ENCODE data around the gene CD40LG.

The CD40LG gene

DNA sequence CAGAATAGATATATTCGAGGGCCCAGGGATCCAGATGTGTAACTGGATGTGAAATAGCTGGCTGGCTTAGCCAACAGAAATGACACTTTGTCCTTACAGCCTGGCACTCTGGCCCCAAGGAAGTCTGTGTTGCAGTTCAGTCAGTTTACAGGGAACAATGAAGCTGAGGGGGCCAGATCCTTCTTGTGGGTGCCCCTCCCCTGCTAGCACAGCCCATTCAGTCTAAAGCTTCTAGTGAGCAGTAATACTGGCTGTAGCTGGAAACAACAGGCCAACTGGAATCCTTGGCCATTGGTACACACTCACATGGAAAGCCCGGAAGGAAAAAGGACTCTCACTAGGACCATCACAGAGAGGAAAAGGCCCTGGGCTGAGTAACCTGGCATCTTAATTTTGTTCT, 22.7 kb upstream of the CD40LG start:
- H3K4me1 ChIP-seq (ENCODE audit: insufficient read depth, poor library complexity, severe bottlenecking): no peaks in the 10 kb centered on the region
- H3K27ac ChIP-seq (ENCODE audit: poor library complexity, severe bottlenecking): no peak overlapping the region
- H3K36me3 ChIP-seq (ENCODE audit: low read depth): no peaks in the 10 kb centered on the region
- H3K27me3 ChIP-seq (ENCODE audit: insufficient read depth, poor library complexity, severe bottlenecking): no peaks in the 10 kb centered on the region
- H3K4me3 ChIP-seq (ENCODE audit: severe bottlenecking): no peak overlapping the region
- DNase-seq (ENCODE audit: low spot score): no peak
- TF ChIP-seq, protein P1, sequence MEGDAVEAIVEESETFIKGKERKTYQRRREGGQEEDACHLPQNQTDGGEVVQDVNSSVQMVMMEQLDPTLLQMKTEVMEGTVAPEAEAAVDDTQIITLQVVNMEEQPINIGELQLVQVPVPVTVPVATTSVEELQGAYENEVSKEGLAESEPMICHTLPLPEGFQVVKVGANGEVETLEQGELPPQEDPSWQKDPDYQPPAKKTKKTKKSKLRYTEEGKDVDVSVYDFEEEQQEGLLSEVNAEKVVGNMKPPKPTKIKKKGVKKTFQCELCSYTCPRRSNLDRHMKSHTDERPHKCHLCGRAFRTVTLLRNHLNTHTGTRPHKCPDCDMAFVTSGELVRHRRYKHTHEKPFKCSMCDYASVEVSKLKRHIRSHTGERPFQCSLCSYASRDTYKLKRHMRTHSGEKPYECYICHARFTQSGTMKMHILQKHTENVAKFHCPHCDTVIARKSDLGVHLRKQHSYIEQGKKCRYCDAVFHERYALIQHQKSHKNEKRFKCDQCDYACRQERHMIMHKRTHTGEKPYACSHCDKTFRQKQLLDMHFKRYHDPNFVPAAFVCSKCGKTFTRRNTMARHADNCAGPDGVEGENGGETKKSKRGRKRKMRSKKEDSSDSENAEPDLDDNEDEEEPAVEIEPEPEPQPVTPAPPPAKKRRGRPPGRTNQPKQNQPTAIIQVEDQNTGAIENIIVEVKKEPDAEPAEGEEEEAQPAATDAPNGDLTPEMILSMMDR (IDR thresholded peaks at IDR 0.05; ENCODE audit: poor library complexity, severe bottlenecking): no peak
- no peaks in the 10 kb centered on the region for H3K9me3 ChIP-seq (ENCODE audit: severe bottlenecking)
- no peak for ATAC-seq (ENCODE audit: low read depth)

DNA sequence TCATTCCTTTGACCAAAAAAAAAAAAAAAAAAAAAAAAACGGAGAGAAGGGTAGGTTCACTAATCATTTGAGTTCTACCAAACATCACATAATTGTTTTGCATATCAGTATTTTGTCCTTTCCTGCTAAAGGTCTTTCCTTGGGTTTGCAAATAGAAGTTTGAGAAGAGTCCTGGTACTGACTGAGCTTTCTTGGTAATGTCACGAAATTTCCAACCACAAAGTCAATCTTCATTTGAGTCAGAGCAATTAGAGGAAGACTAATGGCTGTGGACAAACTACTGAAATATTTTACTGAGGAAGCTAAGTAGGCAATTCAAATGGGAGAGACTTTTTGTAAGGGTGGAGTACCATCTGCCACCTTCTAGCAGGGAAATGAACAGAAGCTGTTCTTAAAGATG, 21.7 kb upstream of the CD40LG start:
- no peak for ATAC-seq (ENCODE audit: low read depth)

DNA sequence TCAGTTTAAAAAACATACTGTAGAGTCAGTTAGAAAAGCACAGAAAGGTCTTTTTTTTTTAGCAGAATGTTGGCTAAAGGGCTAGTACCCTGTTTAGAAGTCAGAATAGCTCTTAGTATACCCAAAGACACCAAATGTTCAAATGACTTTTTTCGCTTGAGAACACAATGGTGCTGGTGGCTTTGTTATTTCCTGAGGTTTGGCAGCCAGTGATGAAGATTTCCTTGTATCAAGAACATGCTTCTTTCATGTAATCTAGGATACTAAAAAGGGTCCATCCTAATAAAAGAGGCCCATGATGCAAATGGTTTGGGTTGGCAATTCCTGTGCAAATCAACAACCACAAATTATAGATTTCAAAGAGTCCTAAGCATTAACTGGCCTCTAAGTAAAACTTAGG, 21.1 kb upstream of the CD40LG start:
- no peak overlapping the region for H3K27ac ChIP-seq (ENCODE audit: poor library complexity, severe bottlenecking)
- no peaks in the 10 kb centered on the region for H3K4me1 ChIP-seq (ENCODE audit: insufficient read depth, poor library complexity, severe bottlenecking)
- TF ChIP-seq, protein P1 (IDR thresholded peaks at IDR 0.05; ENCODE audit: poor library complexity, severe bottlenecking): no peak
- DNase-seq (ENCODE audit: low spot score): no peak
- H3K9me3 ChIP-seq (ENCODE audit: severe bottlenecking): no peaks in the 10 kb centered on the region
- no peak for ATAC-seq (ENCODE audit: low read depth)
- no peaks in the 10 kb centered on the region for H3K27me3 ChIP-seq (ENCODE audit: insufficient read depth, poor library complexity, severe bottlenecking)
- no peaks in the 10 kb centered on the region for H3K36me3 ChIP-seq (ENCODE audit: low read depth)
- no peak overlapping the region for H3K4me3 ChIP-seq (ENCODE audit: severe bottlenecking)

More for the DNA sequence above, 21.7 kb upstream of the CD40LG start:
- Histone ChIP-seq H3K4me1 (ENCODE audit: insufficient read depth, poor library complexity, severe bottlenecking) (no peaks in the 10 kb centered on the region), H3K9me3 (ENCODE audit: severe bottlenecking) (no peaks in the 10 kb centered on the region), H3K4me3 (ENCODE audit: severe bottlenecking) (no peak overlapping the region), H3K36me3 (ENCODE audit: low read depth) (no peaks in the 10 kb centered on the region), H3K27ac (ENCODE audit: poor library complexity, severe bottlenecking) (no peak overlapping the region), H3K27me3 (ENCODE audit: insufficient read depth, poor library complexity, severe bottlenecking) (no peaks in the 10 kb centered on the region)
- TF ChIP-seq, protein P1 (IDR thresholded peaks at IDR 0.05; ENCODE audit: poor library complexity, severe bottlenecking): no peak
- DNase-seq (ENCODE audit: low spot score): no peak

DNA sequence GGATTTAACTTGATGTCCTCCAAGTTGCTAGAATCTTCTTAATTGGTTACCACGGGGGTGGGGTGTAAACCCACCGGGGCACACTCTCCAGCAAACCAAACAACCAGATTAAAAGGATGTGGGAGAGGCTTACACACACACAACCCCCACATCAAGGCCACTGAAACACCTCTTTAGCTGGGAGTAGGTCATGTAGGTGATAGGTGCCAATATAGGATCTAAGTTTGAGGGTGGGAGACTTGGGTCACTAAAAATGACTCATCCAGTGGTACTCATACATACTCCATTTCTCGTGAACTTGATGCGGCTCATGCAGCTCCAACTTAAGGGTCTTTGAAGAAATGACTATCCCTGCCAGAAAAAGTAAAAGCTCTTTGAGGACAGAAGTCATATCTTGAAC, 20.5 kb upstream of the CD40LG start:
- Histone ChIP-seq H3K36me3 (ENCODE audit: low read depth) (no peaks in the 10 kb centered on the region), H3K4me3 (ENCODE audit: severe bottlenecking) (no peak overlapping the region), H3K27ac (ENCODE audit: poor library complexity, severe bottlenecking) (no peak overlapping the region), H3K9me3 (ENCODE audit: severe bottlenecking) (no peaks in the 10 kb centered on the region), H3K4me1 (ENCODE audit: insufficient read depth, poor library complexity, severe bottlenecking) (no peaks in the 10 kb centered on the region), H3K27me3 (ENCODE audit: insufficient read depth, poor library complexity, severe bottlenecking) (no peaks in the 10 kb centered on the region)
- ATAC-seq (ENCODE audit: low read depth) (no peak), DNase-seq (ENCODE audit: low spot score) (no peak)
- TF ChIP-seq, protein P1 (IDR thresholded peaks at IDR 0.05; ENCODE audit: poor library complexity, severe bottlenecking): no peak

DNA sequence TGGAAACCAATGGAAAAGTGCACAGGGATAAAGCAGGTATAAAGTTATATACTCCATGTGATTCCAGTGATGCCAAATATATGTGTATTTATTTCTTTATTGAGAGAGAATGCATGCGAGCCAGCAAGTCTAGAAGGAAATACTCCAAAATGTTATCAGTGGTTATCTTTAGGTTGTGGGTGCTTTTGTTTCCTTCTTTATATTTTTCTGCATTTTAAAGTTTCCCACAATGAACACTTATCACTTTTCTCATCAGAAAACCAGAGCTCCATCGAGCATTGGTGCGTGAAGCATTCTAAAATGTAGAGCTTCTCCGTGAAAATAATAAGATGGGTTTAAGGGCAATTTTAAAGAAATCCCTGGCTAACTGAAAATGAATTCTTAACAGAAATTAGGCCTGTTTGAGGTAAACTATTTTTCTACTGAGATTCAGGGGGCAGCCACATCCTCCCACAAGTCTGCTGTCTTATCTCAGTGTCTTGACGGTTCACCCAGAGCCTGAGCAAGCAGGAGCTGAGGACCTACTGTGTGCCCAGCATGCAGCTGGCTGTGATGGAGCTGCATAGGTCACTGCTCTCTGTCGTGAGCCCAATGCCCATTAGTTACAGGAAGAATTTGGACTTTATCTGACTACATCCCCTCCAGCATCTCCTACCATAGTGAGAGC, 18.7 kb upstream of the CD40LG start:
- ATAC-seq (ENCODE audit: low read depth): no peak
- DNase-seq (ENCODE audit: low spot score): no peak
- H3K36me3 ChIP-seq (ENCODE audit: low read depth): no peaks in the 10 kb centered on the region
- no peak overlapping the region for H3K4me3 ChIP-seq (ENCODE audit: severe bottlenecking)
- no peaks in the 10 kb centered on the region for H3K4me1 ChIP-seq (ENCODE audit: insufficient read depth, poor library complexity, severe bottlenecking)
- no peaks in the 10 kb centered on the region for H3K27me3 ChIP-seq (ENCODE audit: insufficient read depth, poor library complexity, severe bottlenecking)
- no peaks in the 10 kb centered on the region for H3K9me3 ChIP-seq (ENCODE audit: severe bottlenecking)
- no peak overlapping the region for H3K27ac ChIP-seq (ENCODE audit: poor library complexity, severe bottlenecking)
- TF ChIP-seq, protein P1 (IDR thresholded peaks at IDR 0.05; ENCODE audit: poor library complexity, severe bottlenecking): no peak
